ENCODE results near the gene TMEM229B.

DNA sequence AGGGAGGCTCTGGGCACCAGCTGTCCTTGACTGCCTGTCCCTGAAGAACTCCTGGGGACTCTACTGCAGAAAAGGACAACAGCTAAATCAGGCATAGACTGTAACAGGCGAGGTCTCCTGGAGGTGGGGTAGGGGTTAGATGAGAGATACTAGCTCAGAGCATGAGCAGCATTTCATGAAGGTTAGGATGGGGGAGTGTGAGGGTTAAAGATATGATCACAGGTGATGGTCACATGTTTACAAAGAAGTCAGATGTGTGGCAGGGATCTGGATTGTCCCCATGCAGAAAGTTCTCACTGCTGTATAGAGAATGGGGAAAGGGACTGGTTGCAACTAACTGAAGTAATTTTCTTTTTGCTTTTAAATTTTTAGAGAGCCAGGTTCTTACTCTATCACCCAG lies 26.5 kb downstream of the TMEM229B start:
- TF ChIP-seq ZNF274 (IDR thresholded peaks at IDR 0.05; ENCODE audit: low read depth, low read length) (no peak), YY1 (IDR thresholded peaks at IDR 0.05; ENCODE audit: insufficient read depth, insufficient read length) (no peak), SUZ12 (IDR thresholded peaks at IDR 0.05; ENCODE audit: extremely low read depth, insufficient read depth, insufficient read length) (no peak)
